ENCODE measurements around the gene ACTL9.
"Not testable (repeated sequence)": the region's sequence is repeated elsewhere in the genome, so short reads cannot be mapped to it uniquely, and the experiment has no call there.

The ACTL9 gene, protein sequence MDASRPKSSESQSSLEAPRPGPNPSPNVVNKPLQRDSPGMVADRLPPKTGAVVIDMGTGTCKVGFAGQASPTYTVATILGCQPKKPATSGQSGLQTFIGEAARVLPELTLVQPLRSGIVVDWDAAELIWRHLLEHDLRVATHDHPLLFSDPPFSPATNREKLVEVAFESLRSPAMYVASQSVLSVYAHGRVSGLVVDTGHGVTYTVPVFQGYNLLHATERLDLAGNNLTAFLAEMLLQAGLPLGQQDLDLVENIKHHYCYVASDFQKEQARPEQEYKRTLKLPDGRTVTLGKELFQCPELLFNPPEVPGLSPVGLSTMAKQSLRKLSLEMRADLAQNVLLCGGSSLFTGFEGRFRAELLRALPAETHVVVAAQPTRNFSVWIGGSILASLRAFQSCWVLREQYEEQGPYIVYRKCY

DNA sequence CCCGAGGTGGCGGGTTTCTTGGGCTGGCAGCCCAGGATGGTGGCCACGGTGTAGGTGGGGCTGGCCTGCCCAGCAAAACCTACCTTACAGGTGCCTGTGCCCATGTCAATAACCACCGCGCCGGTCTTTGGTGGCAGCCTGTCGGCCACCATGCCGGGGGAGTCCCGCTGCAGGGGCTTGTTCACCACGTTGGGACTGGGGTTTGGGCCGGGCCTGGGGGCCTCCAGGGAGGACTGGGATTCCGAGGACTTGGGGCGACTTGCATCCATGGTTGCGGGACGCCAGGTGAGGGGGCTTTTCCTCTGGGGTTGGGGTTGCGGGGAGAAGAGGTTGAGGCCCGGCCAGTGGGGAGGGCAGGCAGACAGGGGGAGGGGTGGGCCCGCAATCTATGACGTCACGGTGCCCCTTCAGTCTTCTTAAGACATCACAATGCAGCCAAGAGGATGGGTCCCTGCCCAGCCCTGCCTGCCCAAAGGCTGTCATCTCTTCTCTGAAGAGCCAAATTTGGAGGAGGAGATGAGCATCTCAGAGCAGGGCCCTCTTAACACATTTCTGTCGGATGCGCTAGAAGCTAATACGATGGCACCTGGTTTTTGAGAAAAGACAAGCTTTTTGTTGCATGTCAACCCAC lies at the start of gene ACTL9:
Gene ACTL9, minus strand, starts transcription at position 363 of the 631 bp plus-strand sequence. Its CDS starts 94 bp downstream, at position 269.
- no peak for DNase-seq

DNA sequence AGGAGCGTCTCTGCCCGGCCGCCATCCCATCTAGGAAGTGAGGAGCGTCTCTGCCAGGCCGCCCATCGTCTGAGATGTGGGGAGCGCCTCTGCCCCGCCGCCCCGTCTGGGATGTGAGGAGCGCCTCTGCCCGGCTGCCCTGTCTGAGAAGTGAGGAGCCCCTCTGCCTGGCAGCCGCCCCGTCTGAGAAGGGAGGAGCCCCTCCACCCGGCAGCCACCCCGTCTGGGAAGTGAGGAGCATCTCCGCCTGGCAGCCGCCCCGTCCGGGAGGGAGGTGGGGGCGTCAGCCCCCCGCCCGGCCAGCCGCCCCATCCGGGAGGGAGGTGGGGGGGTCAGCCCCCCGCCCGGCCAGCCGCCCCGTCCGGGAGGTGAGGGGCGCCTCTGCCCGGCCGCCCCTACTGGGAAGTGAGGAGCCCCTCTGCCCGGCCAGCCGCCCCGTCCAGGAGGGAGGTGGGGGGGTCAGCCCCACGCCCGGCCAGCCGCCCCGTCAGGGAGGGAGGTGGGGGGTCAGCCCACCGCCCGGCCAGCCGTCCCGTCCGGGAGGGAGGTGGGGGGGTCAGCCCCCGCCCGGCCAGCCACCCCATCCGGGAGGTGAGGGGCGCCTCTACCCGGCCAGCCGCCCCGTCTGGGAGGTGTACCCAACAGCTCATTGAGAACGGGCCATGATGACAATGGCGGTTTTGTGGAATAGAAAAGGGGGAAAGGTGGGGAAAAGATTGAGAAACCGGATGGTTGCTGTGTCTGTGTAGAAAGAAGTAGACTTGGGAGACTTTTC lies 40.9 kb upstream of the ACTL9 start:
- DNase-seq: not testable (repeated sequence)

DNA sequence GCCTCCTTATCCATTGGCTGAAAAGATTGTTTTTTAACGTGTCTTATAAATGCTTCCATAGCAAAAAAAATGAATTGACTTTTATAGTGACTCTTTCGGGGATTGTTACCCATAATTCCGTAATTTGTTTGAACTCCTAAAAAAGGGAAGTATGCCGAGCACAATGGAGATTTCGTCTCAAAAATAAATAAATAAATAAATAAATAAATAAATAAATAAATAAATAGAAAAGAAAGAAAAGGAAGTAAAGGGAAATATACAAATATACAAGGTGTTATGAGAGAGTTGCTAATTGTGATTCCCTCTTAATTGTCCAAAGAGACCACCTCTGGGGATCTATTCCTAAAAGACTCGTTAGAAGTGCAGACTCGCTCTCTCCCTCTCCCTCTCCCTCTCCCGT lies 39.8 kb upstream of the ACTL9 start:
- DNase-seq: no peak

DNA sequence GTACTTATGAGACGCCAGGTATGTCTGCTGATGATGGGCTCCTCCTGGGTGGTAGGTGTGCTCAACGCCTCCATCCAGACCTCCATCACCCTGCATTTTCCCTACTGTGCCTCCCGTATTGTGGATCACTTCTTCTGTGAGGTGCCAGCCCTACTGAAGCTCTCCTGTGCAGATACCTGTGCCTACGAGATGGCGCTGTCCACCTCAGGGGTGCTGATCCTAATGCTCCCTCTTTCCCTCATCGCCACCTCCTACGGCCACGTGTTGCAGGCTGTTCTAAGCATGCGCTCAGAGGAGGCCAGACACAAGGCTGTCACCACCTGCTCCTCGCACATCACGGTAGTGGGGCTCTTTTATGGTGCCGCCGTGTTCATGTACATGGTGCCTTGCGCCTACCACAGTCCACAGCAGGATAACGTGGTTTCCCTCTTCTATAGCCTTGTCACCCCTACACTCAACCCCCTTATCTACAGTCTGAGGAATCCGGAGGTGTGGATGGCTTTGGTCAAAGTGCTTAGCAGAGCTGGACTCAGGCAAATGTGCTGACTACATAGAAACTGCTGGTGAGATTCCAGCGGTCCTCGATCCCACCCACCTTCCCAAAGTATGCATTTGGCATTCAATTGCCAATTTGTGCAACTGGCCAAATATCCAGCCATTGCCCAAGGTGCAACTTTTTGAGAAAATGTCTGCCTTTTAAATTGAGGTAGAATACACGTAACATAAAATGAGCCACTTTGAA lies 33.0 kb upstream of the ACTL9 start:
- DNase-seq: no peak

DNA sequence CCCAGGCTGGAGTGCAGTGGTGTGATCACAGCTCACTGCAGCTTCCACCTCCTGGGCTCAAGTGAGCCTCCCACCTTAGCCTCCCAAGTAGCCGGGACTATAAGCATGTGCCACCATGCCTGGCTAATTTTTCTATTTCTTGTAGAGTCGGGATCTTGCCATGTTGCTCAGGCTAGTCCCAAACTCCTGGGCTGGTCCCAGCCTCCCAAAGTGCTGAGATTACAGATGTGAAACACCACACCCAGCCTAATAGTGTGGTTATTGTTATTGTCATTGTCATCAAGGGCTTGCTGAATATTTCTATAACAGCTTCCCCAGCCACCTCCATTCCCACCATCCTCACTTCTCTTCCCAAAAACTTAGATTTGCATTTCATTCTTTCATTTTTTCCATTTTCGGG lies 25.7 kb upstream of the ACTL9 start:
- no peak for DNase-seq

DNA sequence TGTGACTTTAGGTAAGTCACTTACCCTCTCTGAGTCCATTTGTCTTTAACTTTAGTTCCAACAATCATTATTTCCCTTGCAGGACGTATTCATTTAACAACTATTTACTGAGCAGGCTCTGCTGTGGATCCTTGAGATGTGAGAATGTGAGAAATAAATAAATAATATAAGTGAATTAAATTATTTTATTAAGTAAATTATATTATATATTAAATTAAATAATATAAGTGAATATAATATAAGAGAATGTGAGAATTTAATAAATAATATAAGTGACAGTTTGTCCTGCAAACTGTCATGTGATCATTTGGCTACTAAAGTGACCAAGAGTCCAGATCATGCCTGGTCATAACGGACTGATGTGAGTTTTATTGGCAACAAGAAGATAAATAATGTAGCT lies 23.4 kb upstream of the ACTL9 start:
- DNase-seq: no peak

DNA sequence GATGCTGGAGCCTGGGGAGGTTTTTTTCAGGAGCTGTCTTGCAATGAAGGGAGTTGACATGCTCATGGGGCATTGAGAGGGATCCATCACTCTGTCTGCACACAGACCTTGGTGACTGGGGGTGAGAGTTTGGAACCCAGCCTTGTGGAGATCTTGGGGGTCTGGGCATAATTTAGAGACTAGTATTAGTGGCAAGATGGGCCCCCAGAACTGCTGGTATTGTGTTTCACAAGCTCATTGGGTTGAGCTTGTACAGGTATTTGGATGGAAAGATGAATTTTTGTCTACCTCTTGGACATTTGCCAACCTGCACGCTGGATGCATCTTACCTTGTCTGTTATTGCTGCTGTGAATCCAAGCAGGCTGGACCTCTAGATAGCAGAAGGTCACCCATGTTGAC lies 22.7 kb upstream of the ACTL9 start, which contains the start of gene OR2Z1:
Gene OR2Z1, plus strand, starts transcription at position 301 of the 400 bp plus-strand sequence. CDS start 9,395 bp downstream, outside the sequence.
- no peak for DNase-seq

DNA sequence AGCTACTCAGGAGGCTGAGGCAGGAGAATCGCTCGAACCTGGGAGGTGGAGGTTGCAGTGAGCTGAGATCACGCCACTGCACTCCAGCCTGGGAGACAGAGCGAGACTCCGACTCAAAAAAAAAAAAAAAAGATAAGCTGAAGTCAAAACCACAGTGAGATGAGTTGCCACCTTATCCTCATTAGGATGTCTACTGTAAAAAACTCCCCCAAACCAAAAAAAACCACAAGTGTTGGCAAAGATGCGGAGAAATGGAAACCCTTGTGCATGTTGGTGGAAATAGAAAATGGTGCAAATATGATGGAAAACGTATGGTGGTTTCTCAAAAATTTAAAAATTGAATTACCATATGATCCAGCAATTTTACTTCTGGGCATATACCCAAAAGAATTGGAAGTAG lies 11.7 kb upstream of the ACTL9 start:
- DNase-seq: not testable (repeated sequence)

DNA sequence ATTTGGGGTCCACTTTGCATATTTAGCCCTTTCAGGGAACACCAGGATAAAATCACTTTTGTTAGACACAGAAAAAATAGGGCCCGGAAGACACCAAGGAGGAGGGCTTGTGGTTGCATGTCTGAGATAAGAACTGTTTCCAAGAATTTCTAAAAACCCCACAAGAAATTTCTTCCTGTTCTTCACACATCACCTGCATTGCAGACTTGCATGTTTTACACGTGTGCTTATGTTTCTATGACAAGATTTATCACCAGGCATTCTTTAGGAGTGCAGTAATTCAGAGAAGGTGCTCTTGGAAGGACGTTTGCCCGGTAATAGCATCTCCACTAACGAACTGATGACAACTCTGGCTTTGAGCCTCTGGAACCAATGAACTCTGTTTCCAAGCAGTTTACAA lies 7.1 kb upstream of the ACTL9 start:
- DNase-seq: no peak

DNA sequence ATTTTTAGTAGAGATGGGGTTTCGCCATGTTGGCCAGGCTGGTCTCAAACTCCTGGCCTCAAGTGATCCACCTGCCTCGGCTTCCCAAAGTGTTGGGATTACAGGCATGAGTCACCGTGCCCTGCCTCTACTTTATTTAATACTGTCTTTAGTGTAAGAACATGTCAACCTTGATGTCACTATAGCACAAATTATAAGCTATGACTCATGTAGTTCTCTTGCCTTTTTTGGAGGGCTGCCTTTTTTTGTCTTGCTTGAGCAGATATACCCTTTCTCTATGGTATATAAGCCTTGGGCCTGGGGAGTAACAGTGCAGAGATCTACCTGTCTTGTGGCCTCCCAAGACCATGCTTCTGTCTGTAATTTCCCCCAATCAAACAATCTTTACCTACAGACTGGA lies 6.7 kb upstream of the ACTL9 start:
- DNase-seq: not testable (repeated sequence)

DNA sequence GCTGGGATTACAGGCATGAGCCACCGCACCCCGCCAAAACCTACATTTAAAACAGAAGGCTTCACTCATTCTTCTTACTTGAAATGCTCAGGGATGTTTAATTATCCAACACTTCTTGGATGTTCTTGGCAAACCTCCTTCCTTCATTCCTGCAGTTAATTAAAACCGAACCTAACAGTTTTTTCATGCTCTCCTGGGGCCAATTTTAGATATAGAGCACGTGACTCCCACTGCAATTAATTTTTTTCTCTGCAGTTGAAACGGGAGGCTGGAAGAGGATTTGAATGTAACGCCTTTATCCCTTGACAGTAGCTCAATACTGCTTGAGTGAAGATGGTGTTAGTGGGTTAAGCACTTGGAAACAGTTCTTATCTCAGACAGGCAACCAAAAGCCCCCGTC lies 4.6 kb upstream of the ACTL9 start:
- DNase-seq: no peak

DNA sequence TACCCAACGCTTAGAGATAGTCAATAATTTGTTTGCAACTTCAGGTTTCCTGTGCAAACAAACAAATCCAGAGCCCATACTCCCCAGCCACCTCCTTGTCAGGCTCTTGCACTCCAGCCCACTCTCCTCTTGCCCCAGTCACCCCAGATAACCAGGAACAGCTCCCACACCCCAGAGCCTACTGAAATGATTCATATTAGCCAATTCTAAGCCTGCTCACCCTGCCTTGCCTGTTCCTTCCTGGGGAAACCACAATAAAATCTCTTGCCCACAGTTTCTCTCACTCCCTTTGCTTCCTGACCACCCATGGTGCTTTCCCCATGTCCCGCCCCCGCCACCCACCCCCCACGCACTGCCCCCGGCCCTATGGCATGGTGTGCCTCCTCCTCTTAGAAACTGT lies 3.8 kb upstream of the ACTL9 start:
- no peak for DNase-seq

DNA sequence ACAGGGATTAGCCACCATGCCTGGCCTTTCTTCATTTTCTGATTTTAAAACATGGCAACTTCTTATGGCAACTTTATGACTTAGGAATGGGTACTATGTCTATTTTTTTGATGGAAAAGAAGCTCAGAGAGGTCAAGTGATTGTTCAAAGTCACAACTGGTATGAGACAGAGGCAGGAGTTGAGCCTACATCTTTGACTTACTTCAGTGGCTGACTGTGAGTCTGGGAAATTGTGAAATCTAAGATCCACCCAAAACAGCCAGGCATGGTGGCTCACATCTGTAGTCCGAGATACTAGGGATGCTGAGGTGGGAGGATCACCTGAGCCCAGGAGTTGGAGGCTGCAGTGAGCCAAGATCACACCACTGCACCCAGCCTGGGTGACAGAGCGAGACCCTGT lies 2.4 kb upstream of the ACTL9 start:
- DNase-seq: no peak

DNA sequence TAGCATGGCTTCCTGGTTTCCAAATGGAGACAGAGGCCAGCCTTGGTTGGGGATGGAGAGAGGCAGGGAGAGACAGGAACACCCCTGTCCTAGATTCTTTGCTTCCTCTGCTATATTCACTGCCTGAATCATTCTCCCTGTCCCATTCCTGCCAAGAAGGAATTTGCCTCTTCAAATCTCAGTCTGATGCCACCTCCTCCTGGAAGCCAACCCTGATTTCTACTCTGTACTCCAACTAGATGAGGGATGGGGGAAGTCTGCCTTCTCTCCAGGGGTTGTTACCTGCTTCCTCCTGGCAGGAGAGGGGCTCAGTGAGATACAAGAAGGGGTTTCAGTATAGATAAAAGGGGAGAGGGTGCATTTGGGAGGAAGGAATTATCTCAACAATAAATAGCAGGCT lies 1.3 kb upstream of the ACTL9 start:
- DNase-seq: no peak

DNA sequence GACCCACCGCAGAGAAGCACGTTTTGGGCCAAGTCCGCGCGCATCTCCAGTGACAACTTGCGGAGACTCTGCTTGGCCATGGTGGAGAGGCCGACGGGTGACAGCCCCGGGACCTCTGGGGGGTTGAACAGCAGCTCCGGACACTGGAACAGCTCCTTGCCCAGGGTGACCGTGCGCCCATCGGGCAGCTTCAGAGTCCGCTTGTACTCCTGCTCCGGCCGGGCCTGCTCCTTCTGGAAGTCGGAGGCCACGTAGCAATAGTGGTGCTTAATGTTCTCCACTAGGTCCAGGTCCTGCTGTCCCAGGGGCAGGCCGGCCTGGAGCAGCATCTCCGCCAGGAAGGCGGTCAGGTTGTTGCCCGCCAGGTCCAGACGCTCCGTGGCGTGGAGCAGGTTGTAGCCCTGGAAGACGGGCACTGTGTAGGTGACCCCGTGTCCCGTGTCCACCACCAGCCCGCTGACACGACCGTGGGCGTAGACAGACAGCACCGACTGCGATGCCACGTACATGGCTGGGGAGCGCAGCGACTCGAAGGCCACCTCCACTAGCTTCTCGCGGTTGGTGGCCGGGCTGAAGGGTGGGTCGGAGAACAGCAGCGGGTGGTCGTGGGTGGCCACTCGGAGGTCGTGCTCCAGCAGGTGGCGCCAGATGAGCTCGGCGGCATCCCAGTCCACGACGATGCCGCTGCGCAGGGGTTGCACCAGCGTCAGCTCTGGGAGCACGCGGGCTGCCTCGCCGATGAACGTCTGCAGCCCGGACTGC lies 743 bp downstream of the ACTL9 start:
- no peak for DNase-seq

DNA sequence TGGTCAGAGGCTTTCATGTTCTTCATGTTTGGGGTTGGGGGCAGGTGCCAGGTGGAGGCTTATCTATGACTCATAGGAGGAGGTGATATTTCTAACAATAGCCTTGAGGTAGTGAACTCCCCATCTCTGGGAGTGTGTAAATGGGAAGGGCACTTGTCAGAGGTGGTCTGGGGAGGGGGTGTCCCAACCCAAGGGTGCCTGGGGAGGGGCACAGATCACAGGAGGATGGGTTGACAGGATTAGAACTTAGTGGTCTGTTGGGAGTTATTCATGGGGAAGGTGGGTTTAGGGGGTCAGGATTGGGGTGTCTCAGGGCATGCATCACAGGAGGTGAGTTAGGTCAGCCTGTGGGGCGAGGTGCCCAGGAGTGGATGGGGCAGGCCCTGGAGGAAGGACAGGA lies 1.6 kb downstream of the ACTL9 start:
- DNase-seq: no peak

DNA sequence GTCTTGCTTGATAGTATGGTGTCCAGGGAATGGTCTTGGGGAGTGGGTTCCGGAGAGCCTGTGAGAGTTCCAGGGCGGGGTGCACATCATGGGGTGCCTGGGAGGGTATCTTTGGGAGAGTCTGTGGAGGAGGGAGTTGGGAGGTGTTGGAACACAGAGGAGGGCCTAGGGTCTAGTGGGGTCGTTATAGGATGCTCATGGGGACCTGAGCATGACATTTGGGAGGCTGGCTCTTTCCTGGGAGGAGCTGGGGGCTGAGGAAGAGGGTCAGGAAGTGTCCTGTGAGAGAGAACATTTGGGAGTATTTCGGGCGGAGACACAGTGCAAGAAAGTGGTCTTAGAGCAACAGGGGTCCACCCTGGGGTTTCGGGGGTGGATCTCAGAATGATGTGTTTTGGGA lies 2.7 kb downstream of the ACTL9 start:
- no peak for DNase-seq

DNA sequence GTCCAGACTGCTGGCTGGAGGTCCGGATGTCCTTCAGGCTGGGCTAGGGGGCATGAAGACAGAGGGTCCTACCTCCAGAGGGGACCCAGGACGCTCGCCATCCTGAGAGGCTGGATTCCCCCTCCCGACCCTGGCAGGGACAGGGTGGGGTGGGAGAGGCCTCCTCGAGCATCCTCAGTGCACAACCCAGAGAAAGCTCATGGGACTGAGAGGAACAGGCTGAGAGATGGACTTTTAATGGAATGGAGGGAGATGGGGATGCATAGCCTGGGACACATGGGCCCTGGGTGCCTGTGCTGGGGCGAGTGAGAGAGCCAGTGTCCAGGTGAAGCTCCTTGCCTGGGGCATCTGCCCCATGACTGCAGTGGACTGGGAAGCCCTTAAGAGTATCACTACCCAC lies 3.1 kb downstream of the ACTL9 start:
- no peak for DNase-seq

DNA sequence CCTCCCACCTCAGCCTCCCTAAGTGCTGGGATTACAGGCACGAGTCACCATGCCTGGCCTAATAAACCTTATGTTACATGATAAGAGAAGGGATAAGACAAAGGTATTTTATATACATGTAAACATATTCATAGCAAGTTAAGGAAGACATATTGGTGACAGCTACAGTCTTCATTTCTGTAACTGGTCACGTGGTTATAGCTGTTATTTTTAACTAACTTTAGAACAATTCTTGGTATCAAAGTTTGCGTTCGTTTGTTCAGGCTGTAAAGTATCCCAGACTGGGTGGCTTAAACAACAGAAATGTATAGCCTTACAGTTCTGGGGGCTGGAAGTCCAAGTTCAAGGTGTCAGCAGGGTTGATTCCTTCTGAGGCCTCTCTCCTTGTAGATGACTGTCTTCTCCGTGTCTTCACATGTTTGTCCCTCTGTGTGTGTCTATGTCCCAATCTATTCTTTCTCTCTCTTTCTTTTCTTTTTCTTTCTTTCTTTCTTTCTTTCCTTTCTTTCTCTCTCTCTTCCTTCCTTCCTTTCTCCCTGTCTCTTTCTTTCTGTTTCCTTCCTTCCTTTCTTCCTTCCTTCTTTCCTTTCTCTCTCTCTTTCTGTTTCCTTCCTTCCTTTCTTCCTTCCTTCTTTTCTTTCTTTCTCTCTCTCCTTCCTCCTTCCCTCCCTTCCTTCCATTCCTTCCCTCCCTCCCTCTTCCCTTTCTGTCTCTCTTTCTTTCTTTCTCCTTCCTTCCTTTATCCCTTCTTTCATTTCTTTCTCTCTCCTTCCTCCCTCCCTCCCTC lies 7.6 kb downstream of the ACTL9 start:
- DNase-seq: no peak

DNA sequence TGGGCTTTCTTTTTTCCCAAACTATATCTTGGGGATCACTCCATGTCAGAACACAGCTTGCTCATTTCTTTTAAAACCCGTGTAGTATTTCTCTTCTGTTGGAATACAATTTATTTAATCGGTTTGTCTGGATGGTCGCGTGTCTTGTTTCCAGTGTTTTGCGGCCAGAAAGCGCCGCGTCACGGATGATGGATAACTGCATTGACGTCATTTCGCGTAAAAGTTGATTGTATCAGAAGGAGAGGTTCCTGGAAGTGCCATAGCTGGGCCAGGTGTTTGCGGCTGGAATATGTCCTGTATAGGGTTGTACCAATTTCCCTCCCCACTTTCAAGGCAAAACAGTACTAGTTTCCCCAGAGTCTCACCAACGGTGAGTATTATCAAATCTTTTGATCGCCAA lies 9.7 kb downstream of the ACTL9 start:
- DNase-seq: no peak

DNA sequence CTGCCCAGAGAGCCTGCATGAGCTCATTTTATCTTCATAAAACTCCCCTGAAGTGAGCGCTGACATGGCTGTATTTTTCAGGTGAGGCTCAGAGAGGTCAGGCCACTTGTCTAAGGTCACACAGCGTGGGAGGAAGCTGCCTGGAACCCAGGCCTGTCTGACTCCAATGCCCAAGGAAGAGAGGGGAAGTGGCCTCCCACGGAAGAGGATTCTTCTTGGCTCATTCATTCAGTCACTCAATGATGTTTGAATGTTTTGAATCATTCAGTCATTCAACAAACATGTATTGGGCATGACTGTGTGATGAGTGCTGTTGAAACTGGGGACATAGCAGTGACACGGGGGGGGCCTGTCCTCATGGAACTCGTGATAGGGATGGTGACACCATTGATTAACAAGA lies 12.0 kb downstream of the ACTL9 start:
- no peak for DNase-seq
